NCI-H2196 treated with DMSO at 0.1 percent for 48 hours (cell line): ENCODE data around the gene SIGLECL1.

Experiments
- DNase-seq: peaks from one replicate; lab custom pipeline; 2025; ENCODE audit not compliant: unreplicated experiment; lab: John Stamatoyannopoulos, UW

Gene SIGLECL1

DNA sequence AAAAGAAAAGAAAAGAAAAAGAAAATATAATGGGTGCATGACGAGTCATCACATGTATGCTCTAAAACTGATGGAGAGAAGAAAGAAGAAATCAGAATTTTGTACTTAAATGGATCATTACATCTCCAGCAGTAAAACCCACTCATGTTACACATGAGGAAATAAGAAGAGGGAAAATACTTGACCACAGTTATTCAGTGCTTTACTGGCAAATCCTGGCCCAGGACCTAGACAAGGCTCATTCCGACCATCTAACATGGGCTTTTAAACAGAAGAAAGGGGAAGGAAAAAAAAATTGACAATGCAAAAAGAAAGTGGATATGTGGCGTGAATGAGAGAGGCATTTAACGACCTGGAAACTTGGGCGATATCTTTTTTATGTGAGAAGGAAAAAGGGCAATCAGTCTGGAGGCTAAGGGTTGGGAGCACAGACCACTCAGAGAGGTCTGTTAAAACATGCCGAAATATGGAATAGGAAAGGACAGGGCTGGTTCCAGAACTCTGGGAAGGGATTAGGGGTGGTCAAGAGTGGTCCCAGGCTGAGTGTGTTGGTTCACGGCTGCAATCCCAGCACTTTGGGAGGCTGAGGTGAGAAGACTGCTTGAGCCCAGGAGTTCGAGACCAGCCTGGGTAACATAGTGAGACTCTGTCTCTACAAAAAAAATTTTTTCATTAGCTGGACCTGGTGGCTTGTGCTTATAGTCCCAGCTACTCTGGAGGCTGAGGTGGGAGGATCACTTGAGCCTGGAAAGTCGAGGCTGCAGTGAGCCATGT is 1.6 kb downstream of the SIGLECL1 start:
- no peak for DNase-seq

DNA sequence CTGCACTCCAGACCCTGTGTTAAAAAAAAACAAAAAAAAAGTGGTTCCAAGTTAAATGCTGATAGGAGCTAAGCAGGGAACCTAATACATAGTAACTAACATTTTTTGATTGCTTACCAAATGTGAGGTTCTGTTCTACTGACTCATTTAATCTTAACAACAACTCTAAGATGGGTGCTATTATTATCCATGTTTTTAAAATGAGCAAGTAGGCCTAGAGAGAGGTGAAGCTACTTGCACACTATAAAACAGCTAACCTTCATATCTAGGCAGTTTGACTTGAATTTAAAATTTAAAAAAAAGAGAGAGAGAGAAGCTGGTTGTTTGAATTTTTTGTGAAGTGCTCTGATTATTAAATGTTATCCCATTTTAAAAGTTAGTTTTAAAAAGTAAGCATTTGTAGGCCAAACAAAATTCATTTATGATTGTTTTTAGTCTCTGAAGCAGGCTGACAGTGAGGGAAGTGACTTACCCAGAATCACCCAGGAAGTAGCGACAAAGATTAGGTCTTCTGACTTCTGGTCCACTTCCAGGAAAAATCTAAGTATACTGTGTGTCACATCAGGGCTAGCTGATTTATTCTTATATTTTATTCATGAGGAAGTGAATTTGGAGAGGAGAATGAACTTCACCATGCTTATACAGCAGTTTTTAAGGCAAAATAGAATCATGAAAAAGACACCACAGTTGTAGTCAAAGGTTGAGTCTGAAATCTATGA is 2.4 kb downstream of the SIGLECL1 start:
- no peak for DNase-seq

DNA sequence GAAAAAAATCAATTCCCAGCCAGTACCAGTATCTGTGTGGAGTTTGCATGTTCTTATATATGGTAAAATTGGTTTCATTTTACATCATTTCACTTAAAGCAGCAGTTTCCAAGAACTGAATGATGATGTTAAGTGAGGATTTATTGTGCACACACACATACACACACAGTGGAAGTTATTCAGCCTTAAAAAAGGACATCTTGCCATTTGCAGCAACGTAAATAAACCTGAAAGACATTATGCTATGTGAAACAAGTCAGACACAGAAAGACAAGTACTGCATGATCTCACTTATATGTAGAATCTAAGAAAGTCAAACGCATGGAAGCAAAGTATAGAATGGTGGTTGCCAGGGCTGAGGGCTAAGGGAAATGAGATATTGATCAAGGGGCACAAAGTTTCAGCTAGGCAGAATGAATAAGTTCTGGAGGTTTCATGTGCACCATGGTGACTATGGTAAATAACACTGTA is 5.3 kb downstream of the SIGLECL1 start:
- DNase-seq, result no peak

DNA sequence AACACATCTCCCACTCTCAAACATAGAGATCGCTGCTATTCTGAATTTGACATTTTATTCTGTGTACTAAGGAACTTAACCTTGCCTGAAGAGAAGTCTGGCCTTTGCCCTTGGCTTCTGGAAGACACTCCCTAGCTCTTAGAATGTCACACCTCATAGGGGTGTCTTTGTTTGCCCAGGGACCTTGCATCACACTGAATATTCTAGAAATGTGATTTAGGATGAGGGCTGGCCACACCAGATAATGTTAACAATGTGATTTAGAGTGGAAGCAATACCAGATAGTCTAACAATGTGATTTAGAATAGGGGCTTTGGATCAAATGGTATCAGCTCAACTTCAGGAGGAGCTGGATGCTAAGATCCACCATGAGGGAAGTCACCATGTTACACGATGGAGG is 6.6 kb downstream of the SIGLECL1 start:
- no peak for DNase-seq

DNA sequence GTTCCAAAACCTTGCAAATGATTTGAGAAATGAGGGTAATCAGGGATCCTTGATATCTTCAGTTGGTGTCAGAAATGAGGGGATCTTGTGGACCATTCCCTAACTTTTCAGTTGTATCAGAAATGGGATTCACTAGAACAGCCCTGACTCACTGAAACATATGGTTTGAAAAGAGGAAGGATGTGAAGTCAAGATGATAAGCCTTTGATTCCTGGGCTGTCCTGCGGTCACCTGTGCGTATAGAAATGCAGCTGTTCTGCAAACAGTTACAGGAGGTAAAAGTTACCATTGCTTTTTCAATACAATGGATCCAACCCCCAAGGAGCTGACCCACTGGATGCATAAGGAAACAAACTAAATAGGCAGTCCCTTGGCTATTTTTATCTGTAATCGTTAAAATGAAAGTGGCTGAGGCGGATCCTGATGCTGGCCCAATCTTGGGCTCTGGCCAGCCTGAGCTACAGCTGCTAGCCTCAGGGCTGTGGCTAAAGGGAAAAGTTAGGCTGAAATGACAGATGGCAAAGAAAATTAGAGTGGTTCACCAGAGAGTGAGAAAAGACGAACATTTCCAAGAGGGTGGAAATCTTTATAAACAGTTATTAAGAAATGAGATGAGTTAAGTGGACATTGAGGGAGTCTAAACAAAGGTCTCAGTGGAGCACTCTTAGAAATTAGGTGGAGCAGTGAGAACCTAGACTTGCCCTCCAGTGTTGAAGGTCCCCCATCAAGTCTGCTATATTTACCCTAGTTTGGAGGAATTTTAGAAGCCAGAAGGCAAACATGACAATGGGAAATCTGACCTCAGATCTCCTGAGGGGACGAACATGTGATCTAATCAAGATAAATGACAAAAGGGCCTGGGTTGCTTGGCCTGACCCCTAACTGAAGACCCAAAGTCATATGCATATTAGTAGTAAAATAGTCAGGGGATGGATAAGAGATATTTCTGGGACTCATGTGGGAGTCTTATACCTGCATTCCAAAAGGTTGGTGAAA is 7.6 kb downstream of the SIGLECL1 start:
- DNase-seq, result no peak

DNA sequence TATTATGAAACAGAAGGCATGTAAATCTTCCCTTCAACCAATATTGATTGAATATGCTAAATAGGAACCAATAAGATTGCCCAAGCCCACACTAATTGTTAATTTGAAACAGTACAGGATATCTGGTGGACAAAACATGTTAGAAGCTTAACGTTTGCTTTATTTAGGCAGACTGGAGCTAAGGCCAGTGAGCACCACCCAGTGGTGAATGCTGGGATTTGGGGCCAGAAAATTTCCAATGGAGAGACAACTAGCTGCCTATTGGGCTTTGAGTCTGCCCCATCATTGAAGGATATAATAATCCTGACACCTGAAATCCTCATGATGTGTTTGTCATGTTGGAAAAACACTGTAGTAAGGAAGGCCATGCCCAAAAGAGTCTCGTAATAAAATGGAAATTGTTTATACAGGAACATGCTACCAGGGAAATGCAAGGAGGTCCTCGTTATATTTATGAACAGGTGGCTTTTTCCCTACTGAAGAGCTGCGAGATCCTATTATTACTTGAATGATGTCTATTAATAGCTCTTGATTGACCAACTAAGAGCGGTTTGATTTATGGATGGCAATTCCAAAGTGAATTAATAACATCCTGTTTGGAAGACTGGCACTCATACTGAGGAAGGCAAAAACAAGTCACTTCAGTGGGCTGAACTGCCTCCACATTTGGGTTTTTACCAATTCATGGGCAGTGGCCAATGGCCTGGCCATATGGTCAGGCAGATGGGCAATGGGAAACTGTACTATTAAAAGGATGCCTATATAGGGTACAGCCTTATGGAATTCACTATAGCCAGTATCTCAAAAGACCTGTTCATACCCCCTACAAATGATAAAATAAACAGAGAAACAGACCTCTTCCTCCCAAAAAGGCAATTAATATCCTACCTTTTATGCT is 8.7 kb downstream of the SIGLECL1 start:
- DNase-seq, result no peak

DNA sequence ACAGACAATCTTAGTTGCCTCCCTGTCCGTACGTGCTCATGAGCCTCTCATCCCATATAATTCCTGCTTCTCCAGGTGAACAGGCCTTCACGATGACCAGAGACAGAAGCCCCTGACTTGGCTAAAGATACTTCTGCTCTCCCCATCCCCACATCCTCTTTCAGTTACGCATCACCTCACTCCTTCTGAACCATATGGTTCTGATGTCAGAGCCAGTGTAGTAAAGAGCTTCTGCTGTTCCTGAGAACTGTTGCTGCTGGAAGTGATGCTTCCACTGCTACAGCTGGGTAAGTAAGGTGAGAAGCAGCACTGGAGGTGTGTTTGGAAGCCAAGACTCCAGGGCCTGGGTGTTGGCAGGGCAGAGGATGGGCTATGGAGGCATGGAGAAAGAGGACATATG is 12.9 kb downstream of the SIGLECL1 start:
- no peak for DNase-seq

DNA sequence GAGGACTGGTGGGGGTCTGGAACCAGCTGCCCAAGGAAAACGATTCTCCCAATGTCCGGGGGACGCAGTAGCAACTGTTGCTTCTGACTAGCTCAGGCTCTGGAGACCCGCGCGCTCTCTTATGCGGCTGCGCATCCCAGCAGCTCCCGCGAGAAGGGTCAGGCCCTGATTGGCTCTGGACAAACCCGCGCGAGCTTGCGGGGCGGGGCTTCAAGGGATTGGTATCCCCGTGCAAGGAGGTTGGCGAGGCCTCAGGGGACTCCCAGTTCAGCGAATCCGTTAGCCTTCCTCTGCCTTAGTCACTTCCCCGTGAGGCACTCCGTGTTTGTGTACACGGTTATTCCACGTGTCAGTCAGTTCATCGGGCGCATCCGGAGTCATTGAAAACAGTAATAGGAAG is 20.2 kb downstream of the SIGLECL1 start:
- no peak for DNase-seq

DNA sequence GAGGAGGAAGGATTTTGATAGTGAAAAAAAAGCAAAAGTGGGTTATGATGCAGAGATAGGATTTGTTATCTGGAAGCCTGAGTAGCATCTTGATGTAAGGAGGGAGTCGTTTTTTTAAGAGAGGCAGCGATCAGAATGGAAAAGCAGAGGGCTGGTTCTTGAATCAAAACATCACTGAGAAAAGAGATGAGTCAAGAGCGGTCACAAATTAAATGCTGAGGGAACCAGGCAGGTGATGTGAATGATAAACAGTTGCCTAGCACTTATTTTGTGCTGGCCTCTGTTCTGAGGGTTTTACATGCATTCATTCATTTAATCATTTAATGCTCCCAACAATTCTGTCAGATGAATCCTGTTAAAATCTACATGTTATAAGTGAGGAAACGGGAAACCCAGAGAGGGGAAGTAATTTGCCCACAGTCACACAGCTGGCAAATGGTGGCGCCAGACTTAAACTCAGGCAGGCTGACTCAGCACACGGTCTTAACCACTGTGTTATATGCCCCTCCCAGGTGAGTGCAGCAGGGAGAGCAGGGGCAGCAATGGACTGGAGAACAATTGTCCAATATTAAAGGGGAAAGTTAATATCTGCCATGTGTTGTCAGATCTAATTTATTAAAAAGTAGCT is 21.4 kb downstream of the SIGLECL1 start:
- no peak for DNase-seq

DNA sequence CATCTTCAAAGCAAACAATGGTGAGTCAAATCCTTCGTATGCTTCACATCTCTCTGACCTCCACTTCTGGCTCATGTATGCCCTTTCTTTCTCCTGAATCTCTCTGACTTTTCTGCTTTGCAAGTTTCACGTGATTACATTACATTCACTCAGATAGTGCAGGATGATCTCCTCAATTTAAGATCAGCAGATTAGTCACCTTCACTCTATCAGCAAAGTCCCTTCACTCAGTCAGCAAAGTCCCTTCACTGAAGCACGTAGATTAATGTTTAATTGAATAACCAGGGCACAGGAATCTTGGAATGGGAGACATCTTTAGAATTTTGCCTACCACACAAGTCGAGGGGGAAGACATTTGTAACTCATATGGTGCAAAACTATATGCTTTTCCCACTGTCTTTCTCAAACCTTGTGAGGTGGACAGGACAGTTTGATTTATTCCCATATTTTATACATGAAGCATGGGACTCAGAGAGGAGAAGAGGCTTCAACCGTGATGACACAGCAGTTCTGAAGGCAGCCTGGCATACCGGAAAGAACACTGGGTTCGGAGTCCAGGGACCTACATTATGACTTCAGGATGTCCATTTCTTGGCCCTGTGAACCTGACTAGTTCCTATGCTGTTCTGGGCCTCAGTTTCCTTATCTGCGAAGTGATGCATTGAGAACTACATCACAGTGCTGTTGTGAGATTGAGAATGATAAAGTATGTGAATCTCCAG is 23.3 kb downstream of the SIGLECL1 start:
- no peak for DNase-seq

DNA sequence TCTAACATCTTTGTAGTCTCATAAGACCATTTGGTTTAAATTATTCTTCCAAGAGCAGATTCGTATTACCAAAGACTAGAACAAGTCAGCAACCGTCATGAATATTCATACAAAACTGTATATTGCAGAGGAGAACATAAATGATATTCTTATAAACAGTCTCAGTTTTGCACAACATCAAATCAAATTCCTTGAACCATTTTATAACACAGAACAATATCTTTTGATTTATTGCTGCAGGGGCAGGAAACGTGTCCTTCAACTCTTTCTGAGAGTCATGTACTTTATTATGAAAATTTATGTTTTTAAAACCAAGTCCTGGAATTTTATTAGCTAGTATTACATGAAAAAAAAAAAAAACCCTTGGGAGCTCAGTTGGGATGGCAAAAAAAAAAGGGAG is 26.2 kb downstream of the SIGLECL1 start:
- DNase-seq, result no peak

DNA sequence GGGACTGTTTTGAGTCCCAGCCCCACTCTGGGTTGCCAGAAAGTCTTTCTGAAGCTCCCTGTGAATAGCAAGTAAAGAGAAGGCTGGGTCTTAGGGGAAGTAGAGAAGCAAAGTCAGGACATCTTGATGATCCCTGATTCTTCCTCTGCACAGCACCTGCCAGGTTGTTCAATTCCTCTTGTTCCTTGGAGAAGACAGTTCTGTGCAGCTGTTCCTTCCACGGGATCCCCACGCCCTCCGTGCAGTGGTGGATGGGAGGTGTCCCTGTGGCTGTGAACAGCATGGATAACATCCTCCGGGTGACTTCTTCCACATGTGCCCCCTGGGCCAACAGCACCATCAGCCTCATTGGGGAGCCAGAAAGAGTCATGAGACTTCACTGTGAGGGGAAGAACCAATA is 31.5 kb downstream of the SIGLECL1 start:
- no peak for DNase-seq

DNA sequence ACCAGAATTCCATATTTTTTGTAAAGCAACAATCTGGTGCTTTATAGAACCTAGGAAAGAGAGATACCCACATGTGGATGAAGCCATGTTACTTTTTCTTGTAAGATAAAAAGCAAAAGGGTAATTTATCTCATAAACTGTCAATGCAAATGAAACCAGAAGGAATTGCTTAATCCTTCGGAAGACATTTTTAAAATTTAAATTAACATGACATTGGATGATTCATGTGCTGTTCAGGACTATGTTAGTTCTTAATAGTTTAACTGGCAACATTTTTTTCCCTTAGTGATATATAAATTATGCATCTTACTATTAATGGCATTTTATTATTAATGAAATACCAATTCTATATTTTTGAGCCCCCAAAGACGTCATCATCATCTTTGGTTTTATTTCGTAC is 34.8 kb downstream of the SIGLECL1 start:
- no peak for DNase-seq

DNA sequence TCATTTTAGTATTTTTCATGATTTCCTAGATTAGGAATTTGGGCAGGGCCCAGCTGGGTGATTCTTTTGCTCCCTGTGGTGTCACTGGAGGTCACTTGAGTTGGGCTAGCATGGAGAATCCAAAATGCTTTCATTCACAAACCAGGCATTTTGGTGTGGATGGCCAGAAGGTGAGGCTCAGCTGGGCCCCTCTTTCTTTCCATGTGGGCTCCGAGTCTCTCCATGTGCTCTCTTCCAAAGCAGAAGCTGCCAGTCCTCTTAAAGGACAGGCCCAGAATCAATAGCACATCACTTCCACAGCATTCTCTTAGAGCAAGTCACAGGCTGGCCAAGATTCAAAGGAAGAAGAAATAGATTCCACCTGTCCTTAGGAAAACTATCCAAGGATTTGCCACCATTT is 38.8 kb downstream of the SIGLECL1 start:
- DNase-seq, result no peak

DNA sequence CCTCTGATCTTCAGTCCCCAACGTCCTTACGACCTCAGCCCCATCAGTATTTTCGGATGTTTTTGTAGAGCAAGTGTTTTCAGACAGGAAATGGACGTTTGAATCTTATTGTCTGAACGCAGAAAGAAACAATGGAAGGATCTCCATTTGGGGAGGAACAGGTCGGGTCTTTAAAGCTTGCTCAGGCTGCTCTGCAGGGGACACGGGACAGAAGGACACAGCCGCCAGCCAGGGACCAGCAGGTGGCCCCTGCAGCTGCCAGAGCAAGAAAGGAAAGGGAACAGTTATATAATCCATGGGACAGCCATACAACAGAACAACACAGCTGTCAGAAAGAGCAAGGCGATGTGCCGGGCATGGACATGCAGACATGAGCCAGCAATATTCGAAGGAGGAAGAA is 42.1 kb downstream of the SIGLECL1 start:
- DNase-seq, result no peak

DNA sequence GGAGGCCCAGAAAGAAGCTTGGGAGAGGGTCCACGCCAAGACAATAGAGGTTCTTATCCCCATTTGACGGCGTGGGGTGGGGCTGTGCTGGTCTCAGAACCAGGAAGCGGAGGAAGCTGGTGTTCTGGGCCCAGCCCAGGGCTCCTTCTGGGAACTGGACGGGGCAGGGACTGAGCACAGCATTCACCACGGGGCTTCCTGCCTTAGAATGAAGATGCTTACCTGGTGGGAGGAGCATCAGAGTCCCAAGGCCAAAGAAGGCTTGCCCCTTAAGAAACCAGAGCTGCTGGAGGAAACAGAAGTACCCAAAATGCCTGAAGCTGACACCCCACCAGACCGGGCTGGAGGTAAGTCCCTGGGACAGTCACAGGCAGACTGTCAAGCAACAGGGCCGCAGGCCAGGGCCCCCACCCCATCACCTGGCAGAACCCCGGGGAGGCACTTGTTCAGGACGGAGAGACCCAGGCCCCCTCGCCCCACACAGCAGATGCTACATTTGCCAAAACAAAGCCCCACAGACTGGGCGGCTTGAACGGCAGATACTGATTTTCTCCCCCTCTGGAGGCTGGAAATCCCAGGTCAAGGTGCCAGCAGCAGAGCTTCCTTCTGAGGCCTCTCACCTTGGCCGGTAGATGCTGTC is 42.8 kb downstream of the SIGLECL1 start:
- no peak for DNase-seq

DNA sequence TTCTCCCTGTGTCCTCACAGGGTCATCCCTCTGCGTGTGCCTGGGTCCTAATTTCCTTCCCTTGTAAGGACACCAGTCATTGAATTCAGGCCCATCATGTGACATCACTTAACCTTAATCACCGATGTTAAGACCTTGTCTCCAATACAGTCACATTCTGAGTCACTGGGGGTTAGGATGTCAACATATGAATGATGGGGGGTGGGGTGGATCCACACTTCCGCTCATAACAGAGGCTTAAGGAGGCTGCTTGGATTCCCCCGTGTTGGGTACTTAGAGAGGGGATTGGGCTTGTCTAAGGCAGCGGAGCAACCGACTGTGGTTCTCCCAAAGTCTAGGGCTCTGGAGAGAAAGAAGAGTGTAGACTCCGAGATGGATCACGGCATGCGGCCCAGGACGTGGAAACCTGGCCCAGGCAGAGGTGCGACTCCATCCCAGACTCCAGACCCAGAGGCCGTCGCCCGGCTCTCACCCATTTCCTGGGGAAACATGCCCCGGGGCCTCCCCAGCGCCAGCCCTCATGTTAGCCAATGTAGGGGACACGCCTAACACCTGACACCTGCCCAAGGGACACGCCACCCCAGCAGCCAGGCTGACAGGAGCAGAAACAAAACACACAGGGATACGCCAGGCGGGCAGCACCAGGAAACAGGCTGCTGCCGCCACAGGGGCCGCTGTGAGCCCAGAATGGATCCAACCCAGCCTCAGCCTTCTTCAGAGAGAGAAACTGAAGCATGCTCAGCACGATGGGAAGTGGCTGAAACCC is 43.5 kb downstream of the SIGLECL1 start:
- no peak for DNase-seq

DNA sequence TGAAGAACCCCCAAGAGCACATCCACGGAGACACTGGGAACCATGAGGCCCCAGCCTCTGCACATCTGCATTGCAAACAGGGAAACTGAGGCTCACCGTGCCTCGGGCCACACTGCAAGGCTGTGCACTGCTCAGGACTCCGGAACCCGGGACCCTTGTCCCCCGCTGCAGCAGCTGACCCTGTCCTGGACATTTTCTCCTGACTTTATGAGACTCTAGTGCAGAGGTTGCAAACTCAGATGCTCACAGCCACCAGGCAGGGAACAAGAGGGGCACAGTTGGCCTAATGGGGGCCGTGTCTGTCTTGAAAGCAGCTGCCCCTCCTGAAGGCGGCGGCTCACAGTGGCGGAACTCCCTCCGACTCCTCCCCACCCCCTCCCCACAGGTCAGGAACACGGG is 44.1 kb downstream of the SIGLECL1 start:
- DNase-seq, result no peak
